Activated T-cell treated with anti-CD3 and anti-CD28 coated beads, Interleukin-2, amount 50 U/mL, for 24 hours (primary cell): ENCODE results near the gene IFIT2.
"Not testable (repeated sequence)": the region's sequence is repeated elsewhere in the genome, so short reads cannot be mapped to it uniquely, and the experiment has no call there.

Source experiments
- DNase-seq: peaks from one replicate; pipeline ENCODE4 v3.0.0-alpha.2; 2020
- H3K27ac Mint-ChIP-seq: 2 replicates; pipeline ENCODE4 v1.8.0; 2020; ENCODE audit warnings: mild to moderate bottlenecking, mixed read lengths
- H3K27me3 Mint-ChIP-seq: 2 replicates; pipeline ENCODE4 v1.8.0; 2020; ENCODE audit warnings: mixed read lengths
- H3K36me3 Mint-ChIP-seq: 2 replicates; pipeline ENCODE4 v1.8.0; 2020; ENCODE audit warnings: low read depth, mixed read lengths
- H3K4me1 Mint-ChIP-seq: 2 replicates; pipeline ENCODE4 v1.8.0; 2020; ENCODE audit warnings: low read depth, mixed read lengths
- H3K4me3 Mint-ChIP-seq: 2 replicates; pipeline ENCODE4 v1.8.0; 2020; ENCODE audit warnings: mild to moderate bottlenecking, moderate library complexity, mixed read lengths
- H3K9me3 Mint-ChIP-seq: 2 replicates; pipeline ENCODE4 v1.8.0; 2020; ENCODE audit warnings: mixed read lengths

The IFIT2 gene

GRCh38 chr10:89308736-89309135, 6.9 kb downstream of the IFIT2 start:
- peaks cover 40% of the 10 kb centered on the region for H3K36me3 Mint-ChIP-seq
- H3K4me1 Mint-ChIP-seq: peaks cover 9% of the 10 kb centered on the region
- DNase-seq: no peak
- no peak overlapping the region for H3K4me3 Mint-ChIP-seq
- peaks cover 2% of the 10 kb centered on the region for H3K27me3 Mint-ChIP-seq
- peaks cover 3% of the 10 kb centered on the region for H3K9me3 Mint-ChIP-seq
- no peak overlapping the region for H3K27ac Mint-ChIP-seq

GRCh38 chr10:89309156-89310055, 7.6 kb downstream of the IFIT2 start:
- H3K36me3 Mint-ChIP-seq: peaks cover 40% of the 10 kb centered on the region
- no peak for DNase-seq
- peaks cover 3% of the 10 kb centered on the region for H3K9me3 Mint-ChIP-seq
- H3K4me3 Mint-ChIP-seq: no peak overlapping the region
- no peak overlapping the region for H3K27ac Mint-ChIP-seq
- peaks cover 3% of the 10 kb centered on the region for H3K4me1 Mint-ChIP-seq
- peaks cover 2% of the 10 kb centered on the region for H3K27me3 Mint-ChIP-seq

GRCh38 chr10:89310056-89310893, 8.4 kb downstream of the IFIT2 start:
- H3K27me3 Mint-ChIP-seq: peaks cover 2% of the 10 kb centered on the region
- peaks cover 3% of the 10 kb centered on the region for H3K4me1 Mint-ChIP-seq
- H3K27ac Mint-ChIP-seq: no peak overlapping the region
- no peak for DNase-seq
- no peak overlapping the region for H3K4me3 Mint-ChIP-seq
- peaks cover 37% of the 10 kb centered on the region for H3K36me3 Mint-ChIP-seq
- H3K9me3 Mint-ChIP-seq: peaks cover 3% of the 10 kb centered on the region

- Mint-ChIP-seq H3K4me1 (peaks cover 9% of the 10 kb centered on the region), H3K36me3 (peaks cover 11% of the 10 kb centered on the region), H3K27me3 (peaks cover 11% of the 10 kb centered on the region), H3K27ac (no peak overlapping the region), H3K4me3 (no peak overlapping the region), H3K9me3 (peaks cover 6% of the 10 kb centered on the region)
- DNase-seq: no peak
Observed at GRCh38 chr10:89312973-89313372, 11.1 kb downstream of the IFIT2 start.

- peaks cover 18% of the 10 kb centered on the region for H3K27me3 Mint-ChIP-seq
- H3K9me3 Mint-ChIP-seq: peaks cover 8% of the 10 kb centered on the region
- no peak overlapping the region for H3K4me3 Mint-ChIP-seq
- no peak for DNase-seq
- peaks cover 9% of the 10 kb centered on the region for H3K4me1 Mint-ChIP-seq
- H3K36me3 Mint-ChIP-seq: no peaks in the 10 kb centered on the region
- no peak overlapping the region for H3K27ac Mint-ChIP-seq
Observed at GRCh38 chr10:89314676-89315075, 12.8 kb downstream of the IFIT2 start.

- H3K4me1 Mint-ChIP-seq, H3K36me3 Mint-ChIP-seq, DNase-seq, H3K9me3 Mint-ChIP-seq, H3K27ac Mint-ChIP-seq, H3K4me3 Mint-ChIP-seq: not testable (repeated sequence)
- H3K27me3 Mint-ChIP-seq: peaks cover 24% of the 10 kb centered on the region
Observed at GRCh38 chr10:89318047-89318446, 16.2 kb downstream of the IFIT2 start.

GRCh38 chr10:89325081-89325480, 23.2 kb downstream of the IFIT2 start:
- H3K27ac Mint-ChIP-seq, DNase-seq, H3K4me3 Mint-ChIP-seq, H3K9me3 Mint-ChIP-seq, H3K36me3 Mint-ChIP-seq: not testable (repeated sequence)
- H3K27me3 Mint-ChIP-seq: peaks cover 15% of the 10 kb centered on the region
- peaks cover 30% of the 10 kb centered on the region for H3K4me1 Mint-ChIP-seq

GRCh38 chr10:89325856-89326255, 24.0 kb downstream of the IFIT2 start:
- Mint-ChIP-seq H3K27me3 (peaks cover 15% of the 10 kb centered on the region), H3K4me1 (peaks cover 38% of the 10 kb centered on the region)
- H3K36me3 Mint-ChIP-seq, H3K27ac Mint-ChIP-seq, H3K4me3 Mint-ChIP-seq, DNase-seq, H3K9me3 Mint-ChIP-seq: not testable (repeated sequence)

- Mint-ChIP-seq H3K27ac (peak within 1 kb of the TSS; percentile 8), H3K36me3 (no peaks in the 10 kb centered on the region), H3K4me3 (peak within 1 kb of the TSS; percentile 63), H3K9me3 (no peaks in the 10 kb centered on the region), H3K4me1 (peaks cover 59% of the 10 kb centered on the region), H3K27me3 (peaks cover 9% of the 10 kb centered on the region)
- DNase-seq: no peak
Observed at GRCh38 chr10:89327803-89328441, 26.1 kb downstream of the IFIT2 start, which contains the start of gene IFIT3. TSS of gene IFIT3 (plus strand) at chr10:89327997. CDS start at chr10:89328074, 77 bp downstream.

GRCh38 chr10:89329151-89329550, 27.3 kb downstream of the IFIT2 start:
- peaks cover 9% of the 10 kb centered on the region for H3K27me3 Mint-ChIP-seq
- H3K36me3 Mint-ChIP-seq: no peaks in the 10 kb centered on the region
- DNase-seq: no peak
- peaks cover 71% of the 10 kb centered on the region for H3K4me1 Mint-ChIP-seq
- no peaks in the 10 kb centered on the region for H3K9me3 Mint-ChIP-seq
- H3K4me3 Mint-ChIP-seq: no peak overlapping the region
- H3K27ac Mint-ChIP-seq: no peak overlapping the region

GRCh38 chr10:89330014-89330413, 28.2 kb downstream of the IFIT2 start:
- Mint-ChIP-seq H3K27me3 (peaks cover 11% of the 10 kb centered on the region), H3K4me1 (peaks cover 78% of the 10 kb centered on the region)
- H3K9me3 Mint-ChIP-seq, H3K27ac Mint-ChIP-seq, H3K4me3 Mint-ChIP-seq, H3K36me3 Mint-ChIP-seq, DNase-seq: not testable (repeated sequence)

GRCh38 chr10:89330537-89331212, 28.8 kb downstream of the IFIT2 start:
- DNase-seq: no peak
- Mint-ChIP-seq H3K4me1 (peaks cover 85% of the 10 kb centered on the region), H3K36me3 (no peaks in the 10 kb centered on the region), H3K4me3 (no peak overlapping the region), H3K27me3 (peaks cover 18% of the 10 kb centered on the region), H3K27ac (no peak overlapping the region), H3K9me3 (no peaks in the 10 kb centered on the region)

GRCh38 chr10:89331487-89332122, 29.8 kb downstream of the IFIT2 start:
- H3K36me3 Mint-ChIP-seq, DNase-seq, H3K9me3 Mint-ChIP-seq: not testable (repeated sequence)
- H3K27ac Mint-ChIP-seq: peak overlapping the region; percentile 82
- H3K4me3 Mint-ChIP-seq: peak overlapping the region; percentile 59
- H3K27me3 Mint-ChIP-seq: peaks cover 23% of the 10 kb centered on the region
- peaks cover 91% of the 10 kb centered on the region for H3K4me1 Mint-ChIP-seq
